HCT116 (cell line): ENCODE measurements around the gene TMEM101.

Source experiments
- CEBPB ChIP-seq: IDR thresholded peaks from 2 replicates; pipeline ENCODE4 v1.6.1; 2012; ENCODE audit warnings: low read depth
- EGR1 ChIP-seq: IDR thresholded peaks from 2 replicates; pipeline ENCODE4 v1.6.1; 2012; ENCODE audit warnings: low read depth
- EZH2 ChIP-seq: fragments of 200-600 bp; sonication (generic); IDR thresholded peaks from 2 replicates; pipeline ENCODE4 v1.6.1; 2017; ENCODE audit warnings: antibody characterized with exemption, mixed run types
- EZH2phosphoT487 ChIP-seq: fragments of 200-600 bp; IDR thresholded peaks from 2 replicates; pipeline ENCODE4 v1.6.1; 2018; ENCODE audit warnings: antibody characterized with exemption, borderline replicate concordance
- FOSL1 ChIP-seq: IDR thresholded peaks from 2 replicates; pipeline ENCODE4 v1.6.1; 2012; ENCODE audit warnings: low read depth
- POLR2A ChIP-seq: IDR thresholded peaks from 2 replicates; pipeline ENCODE4 v1.7.0; 2011; ENCODE audit warnings: borderline replicate concordance; ENCODE audit not compliant: insufficient read depth, insufficient read length; ENCODE audit errors: extremely low read depth
- POLR2AphosphoS5 ChIP-seq: IDR thresholded peaks from 2 replicates; pipeline ENCODE4 v1.6.1; 2011; ENCODE audit warnings: mild to moderate bottlenecking, low read depth, low read length, moderate library complexity
- REST ChIP-seq: IDR thresholded peaks from 2 replicates; pipeline ENCODE4 v1.6.1; 2012; ENCODE audit warnings: low read depth
- TCF7L2 ChIP-seq: IDR thresholded peaks from 2 replicates; pipeline ENCODE4 v1.7.0; 2011; ENCODE audit warnings: borderline replicate concordance, inconsistent platforms; ENCODE audit not compliant: insufficient read depth, insufficient read length; ENCODE audit errors: extremely low read depth
- YY1 ChIP-seq: IDR thresholded peaks from 2 replicates; pipeline ENCODE4 v1.6.1; 2011; ENCODE audit warnings: low read length, low read depth, moderate library complexity, mild to moderate bottlenecking; ENCODE audit not compliant: insufficient replicate concordance; ENCODE audit errors: extremely low read depth
- ZBTB33 ChIP-seq: IDR thresholded peaks from 2 replicates; pipeline ENCODE4 v1.6.1; 2011; ENCODE audit warnings: mild to moderate bottlenecking, low read length, moderate library complexity; ENCODE audit not compliant: insufficient replicate concordance; ENCODE audit errors: extremely low read depth
- TF ChIP-seq, protein P1 (sequence below), 3 experiments: fragments of 200-600 bp in 1 of 3; sonication (generic) in 1 of 3; IDR thresholded peaks in 2 of 3; conservative IDR thresholded peaks in 1 of 3; 2 replicates each; pipeline ENCODE4 v1.5.1; 2012 to 2017; ENCODE audit warnings: low read depth in 2 of 3, low read length in 2 of 3, antibody characterized with exemption in 1 of 3, borderline replicate concordance in 1 of 3, control low read depth in 1 of 3, mild to moderate bottlenecking in 1 of 3, mixed read lengths in 1 of 3, mixed run types in 1 of 3, moderate library complexity in 1 of 3; ENCODE audit not compliant: insufficient read depth in 1 of 3

GRCh38 chr17:44030482-44030881, 15.7 kb upstream of the TMEM101 start:
- no peak for TF ChIP-seq YY1
- no peak for TF ChIP-seq EZH2
- TF ChIP-seq, protein P1, sequence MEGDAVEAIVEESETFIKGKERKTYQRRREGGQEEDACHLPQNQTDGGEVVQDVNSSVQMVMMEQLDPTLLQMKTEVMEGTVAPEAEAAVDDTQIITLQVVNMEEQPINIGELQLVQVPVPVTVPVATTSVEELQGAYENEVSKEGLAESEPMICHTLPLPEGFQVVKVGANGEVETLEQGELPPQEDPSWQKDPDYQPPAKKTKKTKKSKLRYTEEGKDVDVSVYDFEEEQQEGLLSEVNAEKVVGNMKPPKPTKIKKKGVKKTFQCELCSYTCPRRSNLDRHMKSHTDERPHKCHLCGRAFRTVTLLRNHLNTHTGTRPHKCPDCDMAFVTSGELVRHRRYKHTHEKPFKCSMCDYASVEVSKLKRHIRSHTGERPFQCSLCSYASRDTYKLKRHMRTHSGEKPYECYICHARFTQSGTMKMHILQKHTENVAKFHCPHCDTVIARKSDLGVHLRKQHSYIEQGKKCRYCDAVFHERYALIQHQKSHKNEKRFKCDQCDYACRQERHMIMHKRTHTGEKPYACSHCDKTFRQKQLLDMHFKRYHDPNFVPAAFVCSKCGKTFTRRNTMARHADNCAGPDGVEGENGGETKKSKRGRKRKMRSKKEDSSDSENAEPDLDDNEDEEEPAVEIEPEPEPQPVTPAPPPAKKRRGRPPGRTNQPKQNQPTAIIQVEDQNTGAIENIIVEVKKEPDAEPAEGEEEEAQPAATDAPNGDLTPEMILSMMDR (IDR thresholded peaks at IDR 0.05 in 2 of 3, conservative IDR thresholded peaks at IDR 0.05 in 1 of 3; ENCODE audit: borderline replicate concordance in 1 of 3, insufficient read depth in 1 of 3, low read depth in 2 of 3, low read length in 2 of 3), result no peak
- TF ChIP-seq EZH2phosphoT487, result no peak
- TF ChIP-seq REST, result no peak
- TF ChIP-seq POLR2A, result no peak
- no peak for TF ChIP-seq EGR1
- no peak for TF ChIP-seq ZBTB33
- no peak for TF ChIP-seq CEBPB
- no peak for TF ChIP-seq POLR2AphosphoS5
- TF ChIP-seq TCF7L2, result no peak
- no peak for TF ChIP-seq FOSL1
